ENCODE measurements around the gene AKR7A2.

AKR7A2 gene

DNA sequence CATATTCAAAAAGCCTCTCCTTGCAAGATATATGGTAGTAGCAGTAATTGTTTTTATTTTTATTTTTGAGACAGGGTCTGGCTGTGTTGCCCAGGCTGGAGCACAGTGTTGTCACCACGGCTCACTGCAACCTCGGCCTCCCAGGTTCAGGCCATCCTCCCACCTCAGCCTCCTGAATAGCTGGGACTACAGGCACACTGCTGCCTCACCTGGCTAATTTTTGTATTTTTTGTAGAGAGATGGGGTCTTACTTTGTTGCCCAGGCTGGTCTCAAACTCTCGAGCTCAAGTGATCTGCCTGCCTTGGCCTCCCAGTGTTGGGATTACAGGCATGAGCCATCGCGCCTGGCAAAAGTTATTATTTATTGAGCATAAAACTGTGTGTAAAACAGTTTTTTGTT is 38.6 kb upstream of the AKR7A2 start:
- H3K9ac ChIP-seq (ENCODE audit: low read length): no peak overlapping the region
- H3K27me3 ChIP-seq (ENCODE audit: control insufficient read depth, insufficient read depth, low read length): no peaks in the 10 kb centered on the region
- no peak overlapping the region for H3K4me3 ChIP-seq (ENCODE audit: low read length)
- peaks cover 26% of the 10 kb centered on the region for H3K36me3 ChIP-seq (ENCODE audit: control insufficient read depth, insufficient read depth, low read length)
- peaks cover 13% of the 10 kb centered on the region for H3K4me1 ChIP-seq (ENCODE audit: control insufficient read depth, insufficient read depth, low read length)
- H3K27ac ChIP-seq (ENCODE audit: low read depth, low read length): no peak overlapping the region

DNA sequence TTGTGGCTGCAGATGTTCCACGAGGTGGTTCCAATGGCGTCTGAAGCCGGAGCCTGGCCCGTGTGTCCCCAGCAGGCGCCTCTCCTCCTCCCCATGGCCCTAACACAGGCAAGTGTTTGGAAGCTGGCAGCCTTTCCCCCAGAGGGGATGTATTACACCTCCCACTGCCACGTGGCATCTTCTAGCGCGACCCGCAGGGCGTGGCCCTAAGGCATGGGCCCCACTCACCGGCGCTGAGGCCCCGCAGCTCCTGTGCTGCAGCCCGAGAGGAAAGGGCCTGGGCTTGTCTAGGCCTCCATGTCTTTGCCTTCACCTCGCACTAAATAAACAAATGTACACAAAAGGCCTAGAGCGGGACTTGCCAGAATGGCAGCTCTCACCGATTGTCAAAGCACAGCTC is 38.1 kb upstream of the AKR7A2 start:
- H3K4me3 ChIP-seq (ENCODE audit: low read length): no peak overlapping the region
- H3K9ac ChIP-seq (ENCODE audit: low read length): no peak overlapping the region
- H3K4me1 ChIP-seq (ENCODE audit: control insufficient read depth, insufficient read depth, low read length): peaks cover 13% of the 10 kb centered on the region
- peak overlapping the region; percentile 6 for H3K27ac ChIP-seq (ENCODE audit: low read depth, low read length)
- H3K36me3 ChIP-seq (ENCODE audit: control insufficient read depth, insufficient read depth, low read length): peaks cover 27% of the 10 kb centered on the region
- no peaks in the 10 kb centered on the region for H3K27me3 ChIP-seq (ENCODE audit: control insufficient read depth, insufficient read depth, low read length)

DNA sequence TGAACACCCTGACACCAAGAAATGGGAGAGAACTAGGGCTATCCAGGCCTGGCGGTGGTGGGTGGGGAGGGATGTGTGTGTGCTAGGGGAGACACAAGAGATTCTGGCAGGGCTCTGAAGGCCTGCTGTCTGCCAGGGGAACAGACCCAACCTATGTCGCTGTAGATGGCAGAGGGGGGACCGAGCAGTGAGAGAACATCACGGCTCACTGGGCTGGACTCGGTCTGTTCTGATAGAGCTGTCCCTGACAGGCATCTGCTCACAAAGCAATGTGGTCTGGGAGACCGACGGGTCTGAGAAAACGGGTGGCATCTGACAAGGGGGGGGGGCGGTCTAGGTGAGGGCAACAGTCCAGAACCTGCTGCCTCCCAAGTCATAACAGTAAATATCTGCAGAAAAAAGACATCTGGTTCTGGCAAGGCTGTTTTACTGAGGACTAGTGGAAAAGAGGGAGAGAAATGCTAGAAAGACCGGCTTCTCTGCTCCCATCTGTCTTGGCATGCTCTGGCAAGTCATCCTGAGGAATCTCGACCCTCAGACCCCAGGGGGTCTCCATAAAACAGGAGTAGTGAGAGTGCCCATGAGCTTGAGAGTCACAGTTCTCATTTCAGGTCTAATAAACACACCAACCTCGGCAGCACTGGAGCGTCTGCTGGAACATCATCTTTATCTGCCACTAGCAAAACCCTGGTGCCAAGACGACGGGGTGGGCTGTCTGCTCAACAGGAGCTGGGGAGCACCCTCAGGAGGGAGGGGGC is 36.7 kb upstream of the AKR7A2 start:
- Histone ChIP-seq H3K27ac (ENCODE audit: low read depth, low read length) (no peak overlapping the region), H3K4me3 (ENCODE audit: low read length) (no peak overlapping the region), H3K36me3 (ENCODE audit: control insufficient read depth, insufficient read depth, low read length) (peaks cover 21% of the 10 kb centered on the region), H3K9ac (ENCODE audit: low read length) (no peak overlapping the region), H3K4me1 (ENCODE audit: control insufficient read depth, insufficient read depth, low read length) (peaks cover 13% of the 10 kb centered on the region), H3K27me3 (ENCODE audit: control insufficient read depth, insufficient read depth, low read length) (no peaks in the 10 kb centered on the region)

DNA sequence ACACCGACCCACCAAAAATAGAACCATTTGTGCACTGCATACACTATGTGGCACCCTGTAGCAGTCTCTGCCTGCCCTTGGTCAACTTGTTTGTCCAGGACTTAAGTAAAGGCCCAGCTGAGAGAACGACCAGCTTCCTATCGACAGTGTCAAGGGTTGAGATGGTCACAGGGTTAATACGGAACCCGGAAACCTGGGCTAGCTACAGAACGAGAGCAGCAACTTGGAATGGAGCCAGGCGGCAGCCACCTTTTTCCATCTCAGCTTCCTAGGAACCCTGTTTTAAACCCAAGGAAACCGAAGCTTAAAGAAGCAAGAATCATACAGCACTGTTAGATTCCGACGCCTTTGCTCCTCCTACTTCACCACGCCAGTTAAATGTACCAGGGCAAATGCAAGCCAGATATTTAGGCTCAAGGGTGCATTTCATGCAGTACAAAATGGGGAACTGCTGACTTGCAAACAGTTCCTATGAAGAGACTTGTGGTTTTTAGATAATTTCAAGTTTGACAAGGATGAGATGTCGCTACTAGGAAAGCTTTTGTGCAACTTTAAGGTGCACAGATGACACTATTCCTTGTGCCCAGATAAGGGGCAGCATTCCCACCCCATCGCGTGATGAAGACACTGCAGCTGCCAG is 35.7 kb upstream of the AKR7A2 start:
- Histone ChIP-seq H3K36me3 (ENCODE audit: control insufficient read depth, insufficient read depth, low read length) (peaks cover 26% of the 10 kb centered on the region), H3K27ac (ENCODE audit: low read depth, low read length) (no peak overlapping the region), H3K4me3 (ENCODE audit: low read length) (no peak overlapping the region), H3K27me3 (ENCODE audit: control insufficient read depth, insufficient read depth, low read length) (no peaks in the 10 kb centered on the region), H3K4me1 (ENCODE audit: control insufficient read depth, insufficient read depth, low read length) (peaks cover 13% of the 10 kb centered on the region), H3K9ac (ENCODE audit: low read length) (no peak overlapping the region)

DNA sequence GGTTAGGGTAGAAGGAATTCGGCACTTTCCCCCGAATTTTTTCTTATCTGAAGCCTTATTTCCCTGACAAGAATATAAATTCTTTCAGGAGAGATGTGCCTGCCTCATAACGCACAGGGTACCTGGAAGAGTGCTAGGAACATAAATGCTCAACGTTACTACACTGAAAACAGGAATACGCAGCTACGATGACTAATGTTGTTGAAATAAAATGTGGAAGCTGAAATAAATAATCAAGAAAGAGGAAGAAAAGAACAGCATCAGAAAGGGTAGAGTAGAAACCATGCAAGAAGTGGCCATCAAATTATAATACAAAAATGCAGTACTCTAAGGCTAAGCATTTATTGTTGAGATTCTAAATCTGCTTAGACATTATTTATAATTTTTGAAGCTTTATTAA is 34.1 kb upstream of the AKR7A2 start:
- no peak overlapping the region for H3K9ac ChIP-seq (ENCODE audit: low read length)
- no peak overlapping the region for H3K27ac ChIP-seq (ENCODE audit: low read depth, low read length)
- peaks cover 27% of the 10 kb centered on the region for H3K36me3 ChIP-seq (ENCODE audit: control insufficient read depth, insufficient read depth, low read length)
- no peak overlapping the region for H3K4me3 ChIP-seq (ENCODE audit: low read length)
- H3K4me1 ChIP-seq (ENCODE audit: control insufficient read depth, insufficient read depth, low read length): no peaks in the 10 kb centered on the region
- H3K27me3 ChIP-seq (ENCODE audit: control insufficient read depth, insufficient read depth, low read length): no peaks in the 10 kb centered on the region

DNA sequence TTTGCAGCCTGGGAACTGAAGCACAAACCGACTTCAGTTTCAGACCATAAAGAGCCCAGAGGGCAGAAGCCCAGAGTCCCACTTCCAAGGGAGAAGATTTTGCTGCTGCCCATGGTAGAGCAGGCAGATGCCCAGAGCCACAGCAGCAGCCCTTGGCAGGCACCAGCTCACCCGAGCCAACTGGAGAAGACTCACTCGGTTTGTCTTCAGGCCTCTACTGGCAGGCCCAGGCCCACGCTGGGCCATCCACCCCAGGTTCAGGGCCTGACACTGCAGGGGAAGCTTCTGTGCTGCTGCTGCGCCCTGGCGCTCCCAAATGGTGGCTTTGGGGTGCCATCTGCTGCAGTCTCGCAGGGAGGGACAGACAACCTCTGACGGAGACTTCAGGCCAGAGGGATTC is 33.4 kb upstream of the AKR7A2 start:
- Histone ChIP-seq H3K4me1 (ENCODE audit: control insufficient read depth, insufficient read depth, low read length) (no peaks in the 10 kb centered on the region), H3K27ac (ENCODE audit: low read depth, low read length) (no peak overlapping the region), H3K27me3 (ENCODE audit: control insufficient read depth, insufficient read depth, low read length) (no peaks in the 10 kb centered on the region), H3K9ac (ENCODE audit: low read length) (no peak overlapping the region), H3K4me3 (ENCODE audit: low read length) (no peak overlapping the region), H3K36me3 (ENCODE audit: control insufficient read depth, insufficient read depth, low read length) (peaks cover 27% of the 10 kb centered on the region)

DNA sequence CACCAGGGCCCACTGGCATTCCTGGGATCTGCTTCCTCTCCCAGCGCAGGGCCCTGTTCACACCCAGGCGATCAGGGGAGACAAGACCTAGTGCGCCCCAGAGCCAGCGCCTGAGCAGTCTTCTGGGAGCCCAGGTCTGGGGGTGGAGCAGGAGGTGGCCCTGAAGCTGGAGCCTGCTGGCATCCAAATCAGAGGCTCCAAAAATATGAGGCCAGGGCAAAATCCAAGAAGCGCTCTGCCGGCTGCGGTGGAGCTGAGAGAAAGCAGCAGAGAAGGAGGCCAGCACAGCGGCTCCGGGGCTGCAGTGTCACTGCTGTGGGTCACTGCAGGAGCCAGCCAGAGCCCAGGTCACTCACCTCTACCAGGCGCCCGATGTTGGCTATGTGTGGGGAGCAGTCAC is 32.9 kb upstream of the AKR7A2 start:
- H3K27ac ChIP-seq (ENCODE audit: low read depth, low read length): no peak overlapping the region
- H3K9ac ChIP-seq (ENCODE audit: low read length): no peak overlapping the region
- H3K36me3 ChIP-seq (ENCODE audit: control insufficient read depth, insufficient read depth, low read length): peaks cover 23% of the 10 kb centered on the region
- H3K4me1 ChIP-seq (ENCODE audit: control insufficient read depth, insufficient read depth, low read length): no peaks in the 10 kb centered on the region
- H3K4me3 ChIP-seq (ENCODE audit: low read length): no peak overlapping the region
- no peaks in the 10 kb centered on the region for H3K27me3 ChIP-seq (ENCODE audit: control insufficient read depth, insufficient read depth, low read length)

DNA sequence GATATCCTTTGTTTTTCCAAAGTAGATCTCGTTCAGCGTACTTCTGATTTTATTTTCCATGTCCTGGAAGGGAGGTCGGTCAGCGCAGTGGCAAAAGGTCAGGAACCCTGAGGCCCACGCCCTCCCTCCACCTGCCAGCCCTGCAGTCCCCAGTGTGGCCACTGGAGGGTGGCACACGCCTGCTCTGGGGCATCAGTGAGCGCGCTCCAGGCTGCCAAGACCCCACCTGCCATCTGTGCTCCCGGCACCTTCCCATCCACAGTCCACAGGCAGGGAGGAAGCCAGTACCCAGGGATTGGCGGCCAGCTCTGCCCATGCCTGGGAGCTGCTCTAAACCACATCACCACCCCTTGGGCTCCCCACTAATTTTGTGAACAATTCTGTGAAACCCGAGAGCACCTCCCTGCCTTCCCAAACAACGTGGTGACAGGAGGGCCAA is 32.4 kb upstream of the AKR7A2 start:
- H3K27me3 ChIP-seq (ENCODE audit: control insufficient read depth, insufficient read depth, low read length): no peaks in the 10 kb centered on the region
- H3K9ac ChIP-seq (ENCODE audit: low read length): no peak overlapping the region
- no peak overlapping the region for H3K4me3 ChIP-seq (ENCODE audit: low read length)
- H3K4me1 ChIP-seq (ENCODE audit: control insufficient read depth, insufficient read depth, low read length): no peaks in the 10 kb centered on the region
- H3K27ac ChIP-seq (ENCODE audit: low read depth, low read length): no peak overlapping the region
- peaks cover 24% of the 10 kb centered on the region for H3K36me3 ChIP-seq (ENCODE audit: control insufficient read depth, insufficient read depth, low read length)

DNA sequence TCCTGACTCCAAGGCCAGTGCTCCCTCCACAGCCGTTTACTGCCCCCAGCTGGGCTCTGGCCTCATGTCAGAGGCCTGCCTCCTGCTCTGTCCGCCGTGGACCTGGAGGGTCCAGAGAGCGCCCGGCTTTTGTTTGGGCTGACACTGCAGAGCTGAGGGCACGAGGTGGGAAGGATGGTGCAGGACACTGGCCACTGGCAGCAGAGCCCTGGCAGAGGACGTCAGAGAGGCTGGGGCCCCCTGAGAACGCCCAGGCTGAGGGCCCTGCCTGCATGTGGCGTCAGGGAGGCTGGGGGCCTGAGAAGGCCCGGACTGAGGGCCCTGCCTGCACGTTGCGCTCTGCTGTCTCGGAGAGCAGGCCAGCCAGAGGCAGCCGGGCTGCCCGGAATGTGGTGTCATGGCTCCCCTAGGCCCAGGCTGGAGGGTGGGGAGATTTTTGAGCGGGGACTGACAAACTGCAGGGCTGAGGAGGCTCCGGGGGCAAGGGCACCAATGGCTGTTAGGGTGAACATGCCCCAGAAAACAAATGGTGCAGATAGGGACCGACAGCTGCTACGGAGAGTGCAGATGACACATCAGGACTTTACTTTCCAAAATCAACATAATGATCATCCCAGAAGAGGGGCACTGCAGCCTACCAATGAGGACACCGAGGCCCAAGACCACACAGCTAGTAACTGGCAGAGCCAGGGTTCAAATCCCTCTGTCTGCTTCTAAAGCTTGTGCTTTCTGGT is 31.8 kb upstream of the AKR7A2 start:
- Histone ChIP-seq H3K4me3 (ENCODE audit: low read length) (no peak overlapping the region), H3K9ac (ENCODE audit: low read length) (no peak overlapping the region), H3K27ac (ENCODE audit: low read depth, low read length) (no peak overlapping the region), H3K27me3 (ENCODE audit: control insufficient read depth, insufficient read depth, low read length) (no peaks in the 10 kb centered on the region), H3K36me3 (ENCODE audit: control insufficient read depth, insufficient read depth, low read length) (peaks cover 26% of the 10 kb centered on the region), H3K4me1 (ENCODE audit: control insufficient read depth, insufficient read depth, low read length) (no peaks in the 10 kb centered on the region)

DNA sequence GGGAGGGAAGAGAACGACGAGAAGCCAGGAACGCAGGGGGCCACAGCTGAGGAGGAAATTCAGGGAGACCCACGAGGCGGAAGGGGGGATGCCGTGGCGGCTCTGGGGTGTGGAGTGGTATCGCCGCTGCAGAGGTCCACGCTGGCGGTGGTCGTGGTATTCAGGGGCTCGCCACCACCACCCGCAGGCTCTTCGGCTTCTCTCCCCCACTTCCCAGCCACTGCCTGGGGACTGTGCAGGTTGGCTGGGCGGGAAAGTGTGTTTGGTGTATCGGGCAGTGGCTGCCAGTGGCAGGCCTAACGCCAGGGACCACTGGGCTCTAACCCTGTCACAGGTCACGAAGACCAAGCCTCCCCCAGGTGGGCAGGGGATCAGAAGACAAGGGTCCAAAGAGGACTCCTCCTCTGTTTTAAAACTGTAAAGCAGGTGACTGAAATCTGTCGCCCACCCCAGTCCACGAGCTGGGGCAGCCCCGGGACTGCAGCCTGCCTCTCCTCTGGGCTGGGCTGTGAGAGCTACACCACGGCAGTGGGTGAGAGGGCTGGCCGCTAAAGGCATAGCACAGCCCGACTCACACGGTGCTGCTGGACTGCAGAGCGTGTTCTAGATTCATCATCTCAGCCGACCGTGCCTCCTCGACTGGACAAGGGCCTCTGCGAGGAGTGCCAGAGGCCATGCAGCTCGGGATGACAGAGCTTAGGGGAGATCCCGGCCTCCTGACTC is 31.1 kb upstream of the AKR7A2 start:
- no peak overlapping the region for H3K4me3 ChIP-seq (ENCODE audit: low read length)
- H3K4me1 ChIP-seq (ENCODE audit: control insufficient read depth, insufficient read depth, low read length): no peaks in the 10 kb centered on the region
- H3K36me3 ChIP-seq (ENCODE audit: control insufficient read depth, insufficient read depth, low read length): peaks cover 29% of the 10 kb centered on the region
- no peak overlapping the region for H3K27ac ChIP-seq (ENCODE audit: low read depth, low read length)
- no peaks in the 10 kb centered on the region for H3K27me3 ChIP-seq (ENCODE audit: control insufficient read depth, insufficient read depth, low read length)
- H3K9ac ChIP-seq (ENCODE audit: low read length): no peak overlapping the region

DNA sequence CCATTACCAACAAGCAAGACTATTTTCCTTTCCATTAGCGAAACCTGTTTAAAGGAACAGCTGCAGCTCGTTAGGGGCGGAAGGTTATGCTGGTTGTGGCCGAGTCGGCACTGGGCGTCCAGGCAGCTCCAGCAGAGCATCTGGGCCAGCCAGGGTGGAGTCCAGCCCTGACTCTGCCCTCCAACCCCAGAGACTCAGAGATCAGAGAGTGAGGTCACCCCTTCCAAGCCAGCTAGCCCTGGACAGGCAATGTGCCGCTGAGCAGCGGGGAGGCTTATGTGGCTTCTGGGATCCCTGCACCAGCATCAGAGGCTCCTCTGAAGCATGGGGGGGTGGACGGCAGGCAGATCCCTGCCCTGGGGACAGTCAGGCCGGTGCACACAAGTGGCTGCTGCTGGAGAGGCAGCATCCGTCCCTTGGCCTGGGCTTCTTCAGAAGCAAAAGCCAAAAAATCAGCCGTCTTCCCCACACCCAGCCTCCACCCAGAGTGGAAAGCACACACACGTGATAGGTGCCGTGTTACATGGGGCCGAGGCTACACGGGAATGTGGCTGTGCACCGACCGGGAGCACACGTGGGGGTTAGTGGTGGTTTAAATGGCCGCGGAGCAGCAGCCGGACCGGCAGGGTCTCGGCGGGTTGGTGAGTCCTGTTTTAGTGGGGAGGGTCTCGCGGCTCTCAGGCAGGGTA is 30.3 kb upstream of the AKR7A2 start:
- H3K27me3 ChIP-seq (ENCODE audit: control insufficient read depth, insufficient read depth, low read length): no peaks in the 10 kb centered on the region
- H3K4me1 ChIP-seq (ENCODE audit: control insufficient read depth, insufficient read depth, low read length): no peaks in the 10 kb centered on the region
- peaks cover 29% of the 10 kb centered on the region for H3K36me3 ChIP-seq (ENCODE audit: control insufficient read depth, insufficient read depth, low read length)
- no peak overlapping the region for H3K9ac ChIP-seq (ENCODE audit: low read length)
- H3K27ac ChIP-seq (ENCODE audit: low read depth, low read length): no peak overlapping the region
- no peak overlapping the region for H3K4me3 ChIP-seq (ENCODE audit: low read length)

Data from rectal smooth muscle tissue (tissue), 1 donor.